Spleen (tissue), 11 donors: ENCODE data around the gene SPRYD4. TPM values are rescaled to one million over a fixed set of nuclear protein-coding genes. Genes with fewer than 3 reads are reported as not detected.

Source experiments
- DNase-seq: peaks from one replicate; pipeline ENCODE4 v3.0.0-alpha.2; 2020
- H3K27ac ChIP-seq, 8 donors: fragments of 200-600 bp; sonication (generic) in 7 of 8; 1 replicate in 4 of 8; 2 replicates in 4 of 8; pipeline versions ENCODE4 v1.5.0 to v1.8.0; 2016 to 2021; ENCODE audit warnings: inconsistent platforms in 4 of 8, mild to moderate bottlenecking in 4 of 8, moderate library complexity in 1 of 8
- H3K27me3 ChIP-seq, 7 donors: fragments of 200-600 bp; sonication (generic) in 6 of 7; replicated peaks in 1 of 7; 1 replicate in 4 of 7; 2 replicates in 3 of 7; pipeline versions ENCODE4 v1.5.0 to v1.8.0; 2016 to 2021; ENCODE audit warnings: inconsistent platforms in 3 of 7, mild to moderate bottlenecking in 1 of 7
- H3K36me3 ChIP-seq, 6 donors: fragments of 200-600 bp; sonication (generic) in 5 of 6; 1 replicate in 4 of 6; 2 replicates in 2 of 6; pipeline versions ENCODE4 v1.5.0 to v1.8.0; 2016 to 2021; ENCODE audit warnings: inconsistent platforms in 2 of 6
- H3K4me1 ChIP-seq, 6 donors: fragments of 200-600 bp; sonication (generic) in 5 of 6; 1 replicate in 3 of 6; 2 replicates in 3 of 6; pipeline versions ENCODE4 v1.5.0 to v1.8.0; 2016 to 2021; ENCODE audit warnings: inconsistent platforms in 3 of 6
- H3K4me3 ChIP-seq, 8 donors: fragments of 200-600 bp; sonication (generic) in 7 of 8; 1 replicate in 4 of 8; 2 replicates in 4 of 8; pipeline versions ENCODE4 v1.5.0 to v1.8.0; 2016 to 2021; ENCODE audit warnings: inconsistent platforms in 4 of 8, mild to moderate bottlenecking in 4 of 8, moderate library complexity in 2 of 8
- H3K9me3 ChIP-seq, 8 donors: fragments of 200-600 bp; sonication (generic) in 7 of 8; 1 replicate in 4 of 8; 2 replicates in 4 of 8; pipeline versions ENCODE4 v1.5.0 to v1.8.0; 2016 to 2021; ENCODE audit warnings: inconsistent platforms in 4 of 8
- POLR2A ChIP-seq, 3 donors: fragments of 450-650 bp; IDR thresholded peaks; one replicate each; pipeline ENCODE4 v1.5.1; 2017; ENCODE audit warnings: antibody characterized with exemption in 3 of 3, mild to moderate bottlenecking in 1 of 3
- POLR2AphosphoS5 ChIP-seq, 3 donors: sonication (generic); formaldehyde crosslinking; IDR thresholded peaks; one replicate each; pipeline ENCODE4 v1.5.1; 2017; ENCODE audit warnings: antibody characterized with exemption in 3 of 3
- WGBS, 5 donors: extraction: QIAGEN DNeasy Blood & Tissue Kit in 3 of 5; methylation state at CpG; one replicate each; pipeline versions ENCODE4 v1.1.5 to v1.1.7; 2013 to 2018; 5-methylcytosine and 5-hydroxymethylcytosine counted together
- intact Hi-C: fragments of 100-400 bp; cut with DNase I; formaldehyde crosslinking; loops from one replicate; pipeline ENCODE4 v1.15.0; 2023; ENCODE audit warnings: low total_unique reads
- polyA plus RNA-seq, 3 donors: library from polyadenylated mRNA; stranded (reverse); fragments of 200-250 nt; gene quantifications; one replicate each; pipeline ENCODE4 v1.2.1, GENCODE V29; 2013
- total RNA-seq, 7 donors: library from RNA; depleted of rRNA in 3 of 7; stranded (reverse); fragments of >200 nt in 3 of 7; fragmentation: NEBNext Ultra II Directional in 4 of 7; extraction: Animal tissue kit (Norgen Biotek cat#: 25700) in 4 of 7; gene quantifications; one replicate each; pipeline versions ENCODE4 v1.1.0 to v1.2.1, GENCODE V29; 2016 to 2021
- TF ChIP-seq, protein P1 (sequence below), 11 experiments: fragments of 200-600 bp in 7 of 11; fragments of 450-650 bp in 4 of 11; sonication (generic) in 4 of 11; IDR thresholded peaks in 8 of 11; conservative IDR thresholded peaks in 3 of 11; 1 replicate in 7 of 11; 2 replicates in 4 of 11; pipeline versions ENCODE4 v1.4.0 to v1.8.0; 2016 to 2021; ENCODE audit warnings: antibody characterized with exemption in 11 of 11, inconsistent platforms in 4 of 11, mild to moderate bottlenecking in 1 of 11
- donor health status: healthy with polysubstance abuse.
- donor health status: DM: no; HTN: no; CAD: no; lungs with moderate emphysema.
- donor health status: DM: no; HTN: no; CAD: no.
- donor health status: Bipolar disorder and iron deficiency.
- donor health status: healthy.
- donor health status: DM: no; HTN: no; CAD: no.
- donor health status: DM: yes; HTN: yes; CAD: no.

SPRYD4 gene
- total and polyA plus RNA-seq, 10 donors, result 1.4 to 4.9 (median 3.7) TPM

DNA sequence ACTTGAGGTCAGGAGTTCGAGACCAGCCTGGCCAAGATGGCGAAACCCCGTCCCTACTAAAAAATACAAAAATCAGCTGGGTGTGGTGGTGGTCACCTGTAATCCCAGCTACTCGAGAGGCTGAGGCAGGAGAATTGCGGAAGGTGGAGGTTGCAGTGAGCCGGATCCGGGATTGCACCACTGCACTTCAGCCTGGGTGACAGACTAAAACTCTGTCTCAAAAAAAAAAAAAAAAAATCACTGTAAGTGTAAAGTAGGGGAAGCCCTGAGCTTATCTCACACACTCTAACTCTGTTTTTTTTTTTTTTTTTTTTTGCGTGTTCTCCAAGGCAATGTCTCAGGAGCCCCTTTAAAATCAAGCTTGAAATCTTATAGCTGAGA, 52.8 kb downstream of the SPRYD4 start:
- 39 to 59% (median 48%) methylated on average over 8 of the region's 8 CpGs for WGBS, 5 donors
- Histone ChIP-seq H3K27me3 (no peaks in the 10 kb centered on the region), H3K27ac (peak overlapping the region; percentile 53 to 93 (median 84)), H3K9me3 (no peaks in the 10 kb centered on the region), H3K4me3 (peak overlapping the region; percentile 18 to 65 (median 42)), H3K36me3 (no peaks in the 10 kb centered on the region), H3K4me1 (peaks cover 10 to 77% (median 46%) of the 10 kb centered on the region in 6 donors)
- DNase-seq, result no peak
- intact Hi-C loops, result no loop called here
- TF ChIP-seq POLR2A (IDR thresholded peaks at IDR 0.05) (no peak), POLR2AphosphoS5 (IDR thresholded peaks at IDR 0.05) (no peak)
- TF ChIP-seq, protein P1, sequence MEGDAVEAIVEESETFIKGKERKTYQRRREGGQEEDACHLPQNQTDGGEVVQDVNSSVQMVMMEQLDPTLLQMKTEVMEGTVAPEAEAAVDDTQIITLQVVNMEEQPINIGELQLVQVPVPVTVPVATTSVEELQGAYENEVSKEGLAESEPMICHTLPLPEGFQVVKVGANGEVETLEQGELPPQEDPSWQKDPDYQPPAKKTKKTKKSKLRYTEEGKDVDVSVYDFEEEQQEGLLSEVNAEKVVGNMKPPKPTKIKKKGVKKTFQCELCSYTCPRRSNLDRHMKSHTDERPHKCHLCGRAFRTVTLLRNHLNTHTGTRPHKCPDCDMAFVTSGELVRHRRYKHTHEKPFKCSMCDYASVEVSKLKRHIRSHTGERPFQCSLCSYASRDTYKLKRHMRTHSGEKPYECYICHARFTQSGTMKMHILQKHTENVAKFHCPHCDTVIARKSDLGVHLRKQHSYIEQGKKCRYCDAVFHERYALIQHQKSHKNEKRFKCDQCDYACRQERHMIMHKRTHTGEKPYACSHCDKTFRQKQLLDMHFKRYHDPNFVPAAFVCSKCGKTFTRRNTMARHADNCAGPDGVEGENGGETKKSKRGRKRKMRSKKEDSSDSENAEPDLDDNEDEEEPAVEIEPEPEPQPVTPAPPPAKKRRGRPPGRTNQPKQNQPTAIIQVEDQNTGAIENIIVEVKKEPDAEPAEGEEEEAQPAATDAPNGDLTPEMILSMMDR (IDR thresholded peaks at IDR 0.05 in 8 of 11, conservative IDR thresholded peaks at IDR 0.05 in 3 of 11), result no peak

DNA sequence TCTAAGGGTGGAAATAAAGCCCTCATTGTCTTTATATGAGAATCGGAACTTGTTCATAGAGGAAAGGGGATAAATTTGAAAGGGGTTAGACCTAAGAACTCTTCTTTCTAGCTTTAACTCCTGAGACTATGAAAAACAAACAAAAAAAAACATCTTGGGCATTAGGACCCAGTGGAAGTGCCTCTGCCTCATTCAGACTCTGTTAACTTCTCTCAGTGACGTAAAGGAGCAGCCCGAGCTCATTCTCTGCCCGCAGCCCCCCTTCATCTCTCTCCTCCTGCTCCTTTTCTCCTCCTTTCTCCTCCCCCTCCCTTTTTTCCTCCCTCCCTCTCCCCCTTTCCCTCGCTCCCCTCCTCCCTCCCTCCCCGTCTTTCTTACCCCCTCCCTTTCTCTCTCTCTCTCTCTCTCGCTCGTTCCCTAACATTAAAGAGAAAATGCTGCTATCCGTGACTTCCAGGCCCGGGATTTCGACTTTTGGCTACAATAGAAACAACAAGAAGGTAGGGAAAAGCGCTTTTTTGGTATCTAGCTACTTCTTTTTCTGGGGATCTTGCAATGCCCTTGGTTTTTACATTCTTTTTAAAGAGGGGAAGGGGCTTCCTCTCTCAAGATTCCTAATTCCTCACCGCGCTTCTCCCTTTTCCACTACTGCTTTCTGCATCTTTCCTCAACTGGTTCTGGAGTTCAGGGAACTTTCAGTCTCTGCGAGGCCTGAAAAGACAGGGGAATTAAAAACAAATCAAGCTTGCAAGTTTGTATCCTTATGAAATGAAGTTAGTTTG, 53.4 kb downstream of the SPRYD4 start, which contains the start of gene RBMS2:
Gene RBMS2 (plus strand): TSS at position 231 of the 782 bp plus-strand sequence. CDS start 204 bp downstream, at position 435.
- Histone ChIP-seq H3K27me3 (no peaks in the 10 kb centered on the region), H3K27ac (peak within 1 kb of the TSS; percentile 53 to 93 (median 84)), H3K9me3 (no peaks in the 10 kb centered on the region), H3K4me3 (peak within 1 kb of the TSS; percentile 31 to 65 (median 46)), H3K4me1 (peaks cover 10 to 83% (median 48%) of the 10 kb centered on the region in 6 donors), H3K36me3 (no peaks in the 10 kb centered on the region)
- no peak for TF ChIP-seq POLR2A (IDR thresholded peaks at IDR 0.05)
- TF ChIP-seq POLR2AphosphoS5 (IDR thresholded peaks at IDR 0.05), result peak in 1 of 3 donors; percentile 36
- no peak for DNase-seq
- 1 to 5% (median 4%) methylated on average over 15 of the region's 15 CpGs for WGBS, 5 donors
- intact Hi-C loops, result no loop called here

DNA sequence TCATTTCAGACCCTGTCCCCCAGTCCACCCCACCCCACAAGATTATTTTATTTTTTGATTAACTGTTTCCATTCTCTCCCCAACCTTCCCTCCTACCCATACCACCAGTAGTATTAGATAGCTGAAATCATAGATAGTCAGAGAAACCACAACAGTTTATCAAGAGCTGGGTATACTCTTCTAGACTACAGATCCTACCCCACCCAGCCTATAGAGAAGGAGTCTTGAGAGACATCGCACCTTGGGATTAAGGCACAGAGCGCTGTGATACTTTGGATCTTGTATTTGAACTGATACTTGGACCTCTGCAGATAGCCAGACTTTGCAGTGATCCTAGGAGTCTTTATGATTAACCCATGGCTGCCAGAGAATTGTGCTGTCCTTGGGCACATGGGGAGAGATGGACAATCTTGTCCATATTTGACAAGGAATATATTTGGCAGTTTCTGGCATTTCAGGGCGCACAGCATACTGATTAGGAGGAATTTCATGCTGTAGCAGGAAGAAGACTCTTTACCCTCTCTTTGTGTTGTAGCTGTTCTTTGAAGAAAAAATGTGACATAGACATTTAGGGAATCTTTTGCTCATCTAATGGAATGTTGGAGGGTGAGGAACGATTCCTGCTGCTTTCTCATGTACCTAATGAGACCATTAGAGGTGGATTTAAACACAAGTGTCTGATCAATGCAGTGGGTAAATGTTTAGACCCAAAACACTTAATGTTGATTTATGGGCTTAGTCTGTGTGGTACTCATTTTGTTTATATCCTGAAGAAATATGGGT, 54.2 kb downstream of the SPRYD4 start:
- no peaks in the 10 kb centered on the region for H3K36me3 ChIP-seq
- H3K4me1 ChIP-seq, result peaks cover 10 to 87% (median 48%) of the 10 kb centered on the region in 6 donors
- peak overlapping the region; percentile 43 to 93 (median 84) for H3K27ac ChIP-seq
- no peak for DNase-seq
- no peaks in the 10 kb centered on the region for H3K27me3 ChIP-seq
- TF ChIP-seq, protein P1 (IDR thresholded peaks at IDR 0.05 in 8 of 11, conservative IDR thresholded peaks at IDR 0.05 in 3 of 11), result no peak
- no peak for TF ChIP-seq POLR2AphosphoS5 (IDR thresholded peaks at IDR 0.05)
- no peak for TF ChIP-seq POLR2A (IDR thresholded peaks at IDR 0.05)
- no peaks in the 10 kb centered on the region for H3K9me3 ChIP-seq
- 44 to 54% (median 49%) methylated on average over 4 of the region's 4 CpGs for WGBS, 5 donors
- intact Hi-C loops, result no loop called here
- peak overlapping the region; percentile 31 to 65 (median 46) for H3K4me3 ChIP-seq

DNA sequence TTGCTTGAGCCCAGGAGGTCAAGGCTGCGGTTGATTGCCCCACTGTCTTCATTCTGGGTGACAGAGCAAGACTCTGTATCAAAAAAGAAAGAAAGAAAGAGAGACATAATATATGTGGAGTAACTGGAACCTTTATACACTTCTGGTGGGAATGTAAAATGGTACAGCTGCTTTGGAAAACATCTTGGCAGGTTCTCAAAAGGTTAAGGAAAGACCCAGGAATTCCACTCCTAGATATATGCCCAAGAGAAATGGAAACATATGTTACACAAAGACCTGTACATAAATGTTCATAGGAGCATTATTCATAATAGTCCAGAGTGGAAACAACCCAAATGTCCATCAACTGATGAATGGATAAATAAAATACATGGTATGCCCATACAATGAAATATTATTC, 60.5 kb downstream of the SPRYD4 start:
- H3K4me3 ChIP-seq, result no peak overlapping the region
- WGBS, 5 donors, result 82 to 95% (median 86%) methylated on average over 1 of the region's 1 CpG
- H3K27me3 ChIP-seq, result no peaks in the 10 kb centered on the region
- intact Hi-C loops, result no loop called here
- DNase-seq, result no peak
- H3K4me1 ChIP-seq, result peaks cover 2 to 63% (median 16%) of the 10 kb centered on the region in 6 donors
- H3K27ac ChIP-seq, result no peak overlapping the region
- TF ChIP-seq POLR2AphosphoS5 (IDR thresholded peaks at IDR 0.05), result no peak
- TF ChIP-seq, protein P1 (IDR thresholded peaks at IDR 0.05 in 8 of 11, conservative IDR thresholded peaks at IDR 0.05 in 3 of 11), result no peak
- no peak for TF ChIP-seq POLR2A (IDR thresholded peaks at IDR 0.05)
- no peaks in the 10 kb centered on the region for H3K36me3 ChIP-seq
- no peaks in the 10 kb centered on the region for H3K9me3 ChIP-seq

Other genes with a start within 250 kb of the SPRYD4 start
- gene RNF41, start 246.7 kb upstream of the SPRYD4 start, total RNA-seq, result 10 to 100 TPM; 38.5 to 56.1 (median 47.6) TPM
- gene RNF41, start 246.7 kb upstream of the SPRYD4 start, polyA plus RNA-seq, result 10 to 100 TPM; 13.2 to 21.0 (median 15.8) TPM
- 10 to 100 TPM; 13.4 to 21.3 (median 18.4) TPM for gene NABP2, start 244.2 kb upstream of the SPRYD4 start, total RNA-seq
- gene NABP2, start 244.2 kb upstream of the SPRYD4 start, polyA plus RNA-seq, result 10 to 100 TPM; 19.7 to 24.6 (median 23.1) TPM
- gene SLC39A5, start 238.5 kb upstream of the SPRYD4 start, total RNA-seq, result 1 to 10 TPM in 1 of 7 donors, under 1 TPM in 2, not detected in 4; 0.44 to 1.3 (median 0.92) TPM
- gene SLC39A5, start 238.5 kb upstream of the SPRYD4 start, polyA plus RNA-seq, result under 1 TPM; 0.18 to 0.63 (median 0.22) TPM
- 10 to 100 TPM; 16.6 to 35.2 (median 27.5) TPM for gene ANKRD52, start 210.2 kb upstream of the SPRYD4 start, total RNA-seq
- gene ANKRD52, start 210.2 kb upstream of the SPRYD4 start, polyA plus RNA-seq, result 1 to 10 TPM; 2.2 to 9.5 (median 2.8) TPM
- 10 to 100 TPM; 13.9 to 37.3 (median 19.6) TPM for gene COQ10A, start 201.6 kb upstream of the SPRYD4 start, total RNA-seq
- gene COQ10A, start 201.6 kb upstream of the SPRYD4 start, polyA plus RNA-seq, result 10 to 100 TPM; 18.7 to 32.7 (median 21.9) TPM
- gene CS, start 168.2 kb upstream of the SPRYD4 start, total RNA-seq, result 100 to 1,000 TPM; 115 to 141 (median 132) TPM
- gene CS, start 168.2 kb upstream of the SPRYD4 start, polyA plus RNA-seq, result 10 to 100 TPM; 35.6 to 45.8 (median 36.6) TPM
- gene CNPY2, start 152.6 kb upstream of the SPRYD4 start, total RNA-seq, result 10 to 100 TPM; 63.0 to 79.7 (median 71.9) TPM
- 10 to 100 TPM; 81.9 to 86.9 (median 86.7) TPM for gene CNPY2, start 152.6 kb upstream of the SPRYD4 start, polyA plus RNA-seq
- gene PAN2, start 134.6 kb upstream of the SPRYD4 start, total RNA-seq, result 100 to 1,000 TPM in 4 of 7 donors, 10 to 100 TPM in 3; 47.4 to 132 (median 100) TPM
- gene PAN2, start 134.6 kb upstream of the SPRYD4 start, polyA plus RNA-seq, result 10 to 100 TPM; 34.8 to 56.5 (median 54.4) TPM
- 1 to 10 TPM; 1.1 to 4.5 (median 2.0) TPM for gene IL23A, start 129.7 kb upstream of the SPRYD4 start, total RNA-seq
- 1 to 10 TPM; 1.8 to 4.0 (median 3.6) TPM for gene IL23A, start 129.7 kb upstream of the SPRYD4 start, polyA plus RNA-seq
- gene STAT2, start 108.5 kb upstream of the SPRYD4 start, total RNA-seq, result 100 to 1,000 TPM; 219 to 262 (median 233) TPM
- 10 to 100 TPM; 41.5 to 89.7 (median 71.7) TPM for gene STAT2, start 108.5 kb upstream of the SPRYD4 start, polyA plus RNA-seq
- not detected for gene APOF, start 105.7 kb upstream of the SPRYD4 start, total RNA-seq
- not detected for gene APOF, start 105.7 kb upstream of the SPRYD4 start, polyA plus RNA-seq
- gene TIMELESS, start 19.2 kb upstream of the SPRYD4 start, total RNA-seq, result 10 to 100 TPM in 6 of 7 donors, 1 to 10 TPM in 1; 9.9 to 17.7 (median 13.3) TPM
- 10 to 100 TPM; 10.0 to 10.7 (median 10.5) TPM for gene TIMELESS, start 19.2 kb upstream of the SPRYD4 start, polyA plus RNA-seq
- under 1 TPM in 1 of 7 donors, not detected in 6; 0.52 TPM for gene MIP, start 13.9 kb upstream of the SPRYD4 start, total RNA-seq
- under 1 TPM in 2 of 3 donors, not detected in 1; 0.07 to 0.14 TPM for gene MIP, start 13.9 kb upstream of the SPRYD4 start, polyA plus RNA-seq
- 1 to 10 TPM in 6 of 7 donors, under 1 TPM in 1; 0.83 to 2.4 (median 1.7) TPM for gene GLS2, start 19.6 kb downstream of the SPRYD4 start, total RNA-seq
- gene GLS2, start 19.6 kb downstream of the SPRYD4 start, polyA plus RNA-seq, result 1 to 10 TPM; 1.1 to 2.2 (median 1.7) TPM
- gene RBMS2, start 53.2 kb downstream of the SPRYD4 start, total RNA-seq, result 10 to 100 TPM; 24.8 to 65.4 (median 27.2) TPM
- gene RBMS2, start 53.2 kb downstream of the SPRYD4 start, polyA plus RNA-seq, result 1 to 10 TPM; 3.0 to 7.7 (median 3.3) TPM
- 100 to 1,000 TPM; 140 to 238 (median 166) TPM for gene BAZ2A, start 161.7 kb downstream of the SPRYD4 start, total RNA-seq
- gene BAZ2A, start 161.7 kb downstream of the SPRYD4 start, polyA plus RNA-seq, result 10 to 100 TPM in 2 of 3 donors, 1 to 10 TPM in 1; 8.8 to 42.5 (median 12.5) TPM
- gene ATP5F1B, start 177.4 kb downstream of the SPRYD4 start, total RNA-seq, result 100 to 1,000 TPM; 262 to 375 (median 339) TPM
- gene ATP5F1B, start 177.4 kb downstream of the SPRYD4 start, polyA plus RNA-seq, result 100 to 1,000 TPM; 223 to 272 (median 240) TPM
- gene PTGES3, start 219.7 kb downstream of the SPRYD4 start, total RNA-seq, result 100 to 1,000 TPM in 5 of 7 donors, 10 to 100 TPM in 2; 84.1 to 163 (median 133) TPM
- gene PTGES3, start 219.7 kb downstream of the SPRYD4 start, polyA plus RNA-seq, result 100 to 1,000 TPM in 2 of 3 donors, 10 to 100 TPM in 1; 80.6 to 154 (median 114) TPM